GM06990 (cell line): ENCODE data around the gene VTI1A.

Experiments used
- DNase-seq: peaks from one replicate; pipeline ENCODE4 v3.0.0-alpha.2; 2011; ENCODE audit not compliant: insufficient read length; ENCODE audit errors: extremely low read depth
- H3K27me3 ChIP-seq: replicated peaks from 2 replicates; pipeline ENCODE4 v1.6.0; 2011; ENCODE audit warnings: low read length; ENCODE audit not compliant: control insufficient read depth, insufficient read depth
- H3K36me3 ChIP-seq: 2 replicates; pipeline ENCODE4 v1.5.1; 2011; ENCODE audit warnings: low read length; ENCODE audit not compliant: control insufficient read depth, insufficient read depth
- H3K4me3 ChIP-seq: replicated peaks from 2 replicates; pipeline ENCODE4 v1.5.1; 2011; ENCODE audit warnings: low read depth, mild to moderate bottlenecking, control low read depth, low read length
- CTCF ChIP-seq: IDR thresholded peaks from 2 replicates; pipeline ENCODE4 v1.5.1; 2011; ENCODE audit warnings: low read length, control low read depth, mild to moderate bottlenecking, inconsistent platforms; ENCODE audit not compliant: insufficient read depth, poor library complexity, severe bottlenecking

The VTI1A gene

GRCh38 chr10:112562809-112563663 lies 116.0 kb downstream of the VTI1A start:
- no peaks in the 10 kb centered on the region for H3K27me3 ChIP-seq
- no peak for TF ChIP-seq CTCF
- DNase-seq, result no peak
- H3K36me3 ChIP-seq, result no peaks in the 10 kb centered on the region
- H3K4me3 ChIP-seq, result no peak overlapping the region

GRCh38 chr10:112564337-112564736 lies 117.3 kb downstream of the VTI1A start:
- no peak overlapping the region for H3K4me3 ChIP-seq
- no peak for TF ChIP-seq CTCF
- no peaks in the 10 kb centered on the region for H3K27me3 ChIP-seq
- no peak for DNase-seq
- H3K36me3 ChIP-seq, result no peaks in the 10 kb centered on the region

- no peaks in the 10 kb centered on the region for H3K27me3 ChIP-seq
- DNase-seq, result peak; percentile 5
- no peak overlapping the region for H3K4me3 ChIP-seq
- H3K36me3 ChIP-seq, result no peaks in the 10 kb centered on the region; the same call in 1 of the 2 replicates
- peak; percentile 48 for TF ChIP-seq CTCF
Measured at GRCh38 chr10:112565434-112566053, 118.5 kb downstream of the VTI1A start.

GRCh38 chr10:112570585-112570984 lies 123.6 kb downstream of the VTI1A start:
- no peak for TF ChIP-seq CTCF
- Histone ChIP-seq H3K4me3 (no peak overlapping the region), H3K27me3 (no peaks in the 10 kb centered on the region), H3K36me3 (no peaks in the 10 kb centered on the region; the same call in 1 of the 2 replicates)
- DNase-seq, result no peak

GRCh38 chr10:112579578-112579977 lies 132.6 kb downstream of the VTI1A start:
- H3K36me3 ChIP-seq, result no peaks in the 10 kb centered on the region; the same call in 1 of the 2 replicates
- H3K27me3 ChIP-seq, result no peaks in the 10 kb centered on the region
- H3K4me3 ChIP-seq, result no peak overlapping the region
- DNase-seq, result no peak
- no peak for TF ChIP-seq CTCF
